ENCODE results near the gene NRXN2.

The NRXN2 gene

GRCh38 chr11:64686466-64687170, 36.4 kb downstream of the NRXN2 start:
- H3K27me3 Mint-ChIP-seq (ENCODE audit: low read depth), result peaks cover 12% of the 10 kb centered on the region
- H3K36me3 Mint-ChIP-seq (ENCODE audit: low read depth), result no peaks in the 10 kb centered on the region
- H3K4me1 Mint-ChIP-seq (ENCODE audit: low read depth), result peaks cover 10% of the 10 kb centered on the region
- no peak overlapping the region for H3K27ac Mint-ChIP-seq
- H3K9me3 Mint-ChIP-seq, result no peaks in the 10 kb centered on the region
- DNase-seq (ENCODE audit: low spot score), result no peak
- H3K4me3 Mint-ChIP-seq, result no peak overlapping the region

GRCh38 chr11:64685536-64685935, 37.5 kb downstream of the NRXN2 start:
- DNase-seq (ENCODE audit: low spot score), result no peak
- Mint-ChIP-seq H3K27ac (no peak overlapping the region), H3K9me3 (no peaks in the 10 kb centered on the region), H3K4me1 (ENCODE audit: low read depth) (peaks cover 10% of the 10 kb centered on the region), H3K36me3 (ENCODE audit: low read depth) (no peaks in the 10 kb centered on the region), H3K4me3 (no peak overlapping the region), H3K27me3 (ENCODE audit: low read depth) (peaks cover 8% of the 10 kb centered on the region)

GRCh38 chr11:64684357-64684756, 38.6 kb downstream of the NRXN2 start:
- no peaks in the 10 kb centered on the region for H3K9me3 Mint-ChIP-seq
- H3K36me3 Mint-ChIP-seq (ENCODE audit: low read depth), result no peaks in the 10 kb centered on the region
- peaks cover 10% of the 10 kb centered on the region for H3K4me1 Mint-ChIP-seq (ENCODE audit: low read depth)

GRCh38 chr11:64681171-64681570, 41.8 kb downstream of the NRXN2 start:
- no peak overlapping the region for H3K27ac Mint-ChIP-seq
- no peaks in the 10 kb centered on the region for H3K9me3 Mint-ChIP-seq
- H3K36me3 Mint-ChIP-seq (ENCODE audit: low read depth), result no peaks in the 10 kb centered on the region
- DNase-seq (ENCODE audit: low spot score), result no peak
- no peaks in the 10 kb centered on the region for H3K4me1 Mint-ChIP-seq (ENCODE audit: low read depth)
- H3K27me3 Mint-ChIP-seq (ENCODE audit: low read depth), result peaks cover 24% of the 10 kb centered on the region
- no peak overlapping the region for H3K4me3 Mint-ChIP-seq

More at GRCh38 chr11:64684357-64684756, 38.6 kb downstream of the NRXN2 start:
- Mint-ChIP-seq H3K27me3 (ENCODE audit: low read depth) (peaks cover 10% of the 10 kb centered on the region), H3K4me3 (no peak overlapping the region), H3K27ac (no peak overlapping the region)
- no peak for DNase-seq (ENCODE audit: low spot score)

- H3K27me3 Mint-ChIP-seq (ENCODE audit: low read depth), result peaks cover 28% of the 10 kb centered on the region
- no peaks in the 10 kb centered on the region for H3K9me3 Mint-ChIP-seq
- H3K4me3 Mint-ChIP-seq, result no peak overlapping the region
- no peak for DNase-seq (ENCODE audit: low spot score)
- no peaks in the 10 kb centered on the region for H3K4me1 Mint-ChIP-seq (ENCODE audit: low read depth)
- H3K27ac Mint-ChIP-seq, result no peak overlapping the region
- H3K36me3 Mint-ChIP-seq (ENCODE audit: low read depth), result no peaks in the 10 kb centered on the region
These were observed 43.2 kb downstream of the NRXN2 start for GRCh38 chr11:64679846-64680245.

- Mint-ChIP-seq H3K4me1 (ENCODE audit: low read depth) (no peaks in the 10 kb centered on the region), H3K4me3 (no peak overlapping the region), H3K27ac (no peak overlapping the region), H3K36me3 (ENCODE audit: low read depth) (no peaks in the 10 kb centered on the region), H3K9me3 (no peaks in the 10 kb centered on the region), H3K27me3 (ENCODE audit: low read depth) (peaks cover 30% of the 10 kb centered on the region)
- DNase-seq (ENCODE audit: low spot score), result no peak
These were observed 45.5 kb downstream of the NRXN2 start for GRCh38 chr11:64677441-64678023.

- Mint-ChIP-seq H3K4me3 (no peak overlapping the region), H3K27me3 (ENCODE audit: low read depth) (peaks cover 27% of the 10 kb centered on the region), H3K9me3 (no peaks in the 10 kb centered on the region), H3K4me1 (ENCODE audit: low read depth) (no peaks in the 10 kb centered on the region), H3K27ac (no peak overlapping the region), H3K36me3 (ENCODE audit: low read depth) (no peaks in the 10 kb centered on the region)
- DNase-seq (ENCODE audit: low spot score), result no peak
These were observed 46.8 kb downstream of the NRXN2 start for GRCh38 chr11:64676261-64676615.

GRCh38 chr11:64675450-64676260, 47.3 kb downstream of the NRXN2 start:
- H3K36me3 Mint-ChIP-seq (ENCODE audit: low read depth), result no peaks in the 10 kb centered on the region
- H3K27me3 Mint-ChIP-seq (ENCODE audit: low read depth), result peaks cover 28% of the 10 kb centered on the region

GRCh38 chr11:64674774-64675173, 48.2 kb downstream of the NRXN2 start:
- no peak overlapping the region for H3K27ac Mint-ChIP-seq
- no peaks in the 10 kb centered on the region for H3K36me3 Mint-ChIP-seq (ENCODE audit: low read depth)
- DNase-seq (ENCODE audit: low spot score), result no peak
- peaks cover 26% of the 10 kb centered on the region for H3K27me3 Mint-ChIP-seq (ENCODE audit: low read depth)
- no peaks in the 10 kb centered on the region for H3K4me1 Mint-ChIP-seq (ENCODE audit: low read depth)
- H3K4me3 Mint-ChIP-seq, result no peak overlapping the region
- no peaks in the 10 kb centered on the region for H3K9me3 Mint-ChIP-seq

More at GRCh38 chr11:64675450-64676260, 47.3 kb downstream of the NRXN2 start:
- Mint-ChIP-seq H3K4me1 (ENCODE audit: low read depth) (no peaks in the 10 kb centered on the region), H3K4me3 (no peak overlapping the region), H3K27ac (no peak overlapping the region), H3K9me3 (no peaks in the 10 kb centered on the region)
- DNase-seq (ENCODE audit: low spot score), result no peak

GRCh38 chr11:64673279-64673678, 49.7 kb downstream of the NRXN2 start:
- no peak for DNase-seq (ENCODE audit: low spot score)
- H3K27ac Mint-ChIP-seq, result no peak overlapping the region
- no peaks in the 10 kb centered on the region for H3K36me3 Mint-ChIP-seq (ENCODE audit: low read depth)
- H3K4me3 Mint-ChIP-seq, result no peak overlapping the region
- peaks cover 20% of the 10 kb centered on the region for H3K27me3 Mint-ChIP-seq (ENCODE audit: low read depth)
- no peaks in the 10 kb centered on the region for H3K9me3 Mint-ChIP-seq
- H3K4me1 Mint-ChIP-seq (ENCODE audit: low read depth), result no peaks in the 10 kb centered on the region

- peaks cover 16% of the 10 kb centered on the region for H3K27me3 Mint-ChIP-seq (ENCODE audit: low read depth)
- H3K27ac Mint-ChIP-seq, result no peak overlapping the region
- H3K36me3 Mint-ChIP-seq (ENCODE audit: low read depth), result no peaks in the 10 kb centered on the region
These were observed 50.1 kb downstream of the NRXN2 start for GRCh38 chr11:64672875-64673274.

GRCh38 chr11:64670975-64671374, 52.0 kb downstream of the NRXN2 start:
- Mint-ChIP-seq H3K27ac (no peak overlapping the region), H3K36me3 (ENCODE audit: low read depth) (no peaks in the 10 kb centered on the region), H3K9me3 (no peaks in the 10 kb centered on the region), H3K4me3 (no peak overlapping the region), H3K27me3 (ENCODE audit: low read depth) (peaks cover 9% of the 10 kb centered on the region), H3K4me1 (ENCODE audit: low read depth) (no peaks in the 10 kb centered on the region)
- DNase-seq (ENCODE audit: low spot score), result no peak

More at GRCh38 chr11:64672875-64673274, 50.1 kb downstream of the NRXN2 start:
- Mint-ChIP-seq H3K9me3 (no peaks in the 10 kb centered on the region), H3K4me3 (no peak overlapping the region), H3K4me1 (ENCODE audit: low read depth) (no peaks in the 10 kb centered on the region)
- DNase-seq (ENCODE audit: low spot score), result no peak

GRCh38 chr11:64667154-64667745, 55.7 kb downstream of the NRXN2 start:
- Mint-ChIP-seq H3K36me3 (ENCODE audit: low read depth) (no peaks in the 10 kb centered on the region), H3K27me3 (ENCODE audit: low read depth) (peaks cover 3% of the 10 kb centered on the region), H3K27ac (no peak overlapping the region), H3K4me1 (ENCODE audit: low read depth) (no peaks in the 10 kb centered on the region), H3K4me3 (no peak overlapping the region), H3K9me3 (no peaks in the 10 kb centered on the region)
- DNase-seq (ENCODE audit: low spot score), result no peak

GRCh38 chr11:64665411-64665821, 57.6 kb downstream of the NRXN2 start:
- H3K4me1 Mint-ChIP-seq (ENCODE audit: low read depth), result no peaks in the 10 kb centered on the region
- H3K4me3 Mint-ChIP-seq, result no peak overlapping the region
- no peaks in the 10 kb centered on the region for H3K27me3 Mint-ChIP-seq (ENCODE audit: low read depth)
- no peak for DNase-seq (ENCODE audit: low spot score)
- no peaks in the 10 kb centered on the region for H3K9me3 Mint-ChIP-seq
- H3K27ac Mint-ChIP-seq, result no peak overlapping the region
- H3K36me3 Mint-ChIP-seq (ENCODE audit: low read depth), result no peaks in the 10 kb centered on the region

Measured in T-helper 2 cell treated with Interferon-gamma antibody and Interleukin-4, amounts not matched to agents 5 μg/mL and 100 μg/mL, for 36 hours (primary cell).